GM23338 (cell line): Measurements from ENCODE around the gene INHBC. TPM values are rescaled to one million over a fixed set of nuclear protein-coding genes. Genes with fewer than 3 reads are reported as not detected.
"Not testable (repeated sequence)": the region's sequence is repeated elsewhere in the genome, so short reads cannot be mapped to it uniquely, and the experiment has no call there.

Experiments used
- ATAC-seq: fragments of 200-7000 bp; cut with Tn5 transposase; 3 replicates; pipeline ENCODE4 v1.9.1; 2020
- DNase-seq: peaks from one replicate; pipeline ENCODE4 v3.0.0-alpha.2; 2015; ENCODE audit warnings: low spot score
- H2AFZ ChIP-seq: fragments of 200-600 bp; sonication (generic); 2 replicates; pipeline ENCODE4 v1.8.0; 2016; ENCODE audit warnings: antibody characterized with exemption, mild to moderate bottlenecking, moderate library complexity
- H3F3A ChIP-seq: fragments of 200-600 bp; sonication (generic); replicated peaks from 2 replicates; pipeline ENCODE4 v1.8.0; 2017; ENCODE audit warnings: antibody characterized with exemption, mixed run types, low read depth
- H3K27ac ChIP-seq: fragments of 200-600 bp; sonication (generic); 2 replicates; pipeline ENCODE4 v1.6.1; 2016; ENCODE audit warnings: low read depth
- H3K27me3 ChIP-seq: fragments of 200-600 bp; sonication (generic); 2 replicates; pipeline ENCODE4 v1.8.0; 2016; ENCODE audit warnings: mild to moderate bottlenecking, mixed run types, moderate library complexity; ENCODE audit not compliant: insufficient read depth
- H3K36me3 ChIP-seq: fragments of 200-600 bp; sonication (generic); 2 replicates; pipeline ENCODE4 v1.8.0; 2016; ENCODE audit warnings: mild to moderate bottlenecking; ENCODE audit not compliant: insufficient read depth
- H3K4me1 ChIP-seq: fragments of 200-600 bp; sonication (generic); 2 replicates; pipeline ENCODE4 v1.8.0; 2016; ENCODE audit warnings: mild to moderate bottlenecking, moderate library complexity; ENCODE audit not compliant: insufficient read depth
- H3K4me2 ChIP-seq: fragments of 200-600 bp; sonication (generic); 2 replicates; pipeline ENCODE4 v1.7.1; 2017; ENCODE audit warnings: mixed run types
- H3K4me3 ChIP-seq: fragments of 200-600 bp; sonication (generic); 2 replicates; pipeline ENCODE4 v1.6.1; 2016; ENCODE audit warnings: mixed run types
- H3K79me2 ChIP-seq: fragments of 200-600 bp; sonication (generic); replicated peaks from 2 replicates; pipeline ENCODE4 v1.8.0; 2017; ENCODE audit warnings: mild to moderate bottlenecking; ENCODE audit not compliant: insufficient read depth
- H3K9me2 ChIP-seq: fragments of 200-600 bp; sonication (generic); 2 replicates; pipeline ENCODE4 v1.8.0; 2017; ENCODE audit not compliant: insufficient read depth
- H4K20me1 ChIP-seq: fragments of 200-600 bp; sonication (generic); replicated peaks from 2 replicates; pipeline ENCODE4 v1.8.0; 2017; ENCODE audit warnings: mild to moderate bottlenecking; ENCODE audit not compliant: insufficient read depth
- H3K27ac Mint-ChIP-seq: 2 replicates; pipeline ENCODE4 v1.8.0; 2020; ENCODE audit warnings: inconsistent platforms, mild to moderate bottlenecking, moderate library complexity, mixed read lengths
- H3K27me3 Mint-ChIP-seq: 3 replicates; pipeline ENCODE4 v1.8.0; 2022; ENCODE audit warnings: low read depth, mild to moderate bottlenecking, moderate library complexity, mixed read lengths, inconsistent platforms; ENCODE audit not compliant: insufficient read depth, poor library complexity
- H3K36me3 Mint-ChIP-seq: 3 replicates; pipeline ENCODE4 v1.8.0; 2021; ENCODE audit warnings: low read depth, mild to moderate bottlenecking, inconsistent platforms, moderate library complexity, mixed read lengths
- H3K4me1 Mint-ChIP-seq: 3 replicates; pipeline ENCODE4 v1.8.0; 2020; ENCODE audit warnings: mild to moderate bottlenecking, inconsistent platforms, mixed read lengths
- H3K4me3 Mint-ChIP-seq: 3 replicates; pipeline ENCODE4 v1.8.0; 2021; ENCODE audit warnings: moderate library complexity, mild to moderate bottlenecking, inconsistent platforms, mixed read lengths
- H3K9me3 Mint-ChIP-seq: 3 replicates; pipeline ENCODE4 v1.8.0; 2020; ENCODE audit warnings: moderate library complexity, mild to moderate bottlenecking, inconsistent platforms, mixed read lengths
- CREB1 ChIP-seq: fragments of 250-450 bp; sonication (Bioruptor Pico); IDR thresholded peaks from 2 replicates; pipeline ENCODE4 v1.5.0; 2020; ENCODE audit warnings: low read depth, mild to moderate bottlenecking, moderate library complexity
- ETS1 ChIP-seq: IDR thresholded peaks from 2 replicates; pipeline ENCODE4 v1.6.1; 2016; ENCODE audit warnings: antibody characterized with exemption
- EZH2 ChIP-seq: fragments of 200-600 bp; sonication (generic); IDR thresholded peaks from one replicate; pipeline ENCODE4 v1.8.0; 2017; ENCODE audit warnings: antibody characterized with exemption, mild to moderate bottlenecking, low read depth; ENCODE audit not compliant: unreplicated experiment
- JUNB ChIP-seq: IDR thresholded peaks from one replicate; pipeline ENCODE4 v1.6.1; 2016; ENCODE audit warnings: antibody characterized with exemption; ENCODE audit not compliant: unreplicated experiment
- POLR2AphosphoS5 ChIP-seq: IDR thresholded peaks from 2 replicates; pipeline ENCODE4 v1.6.1; 2016; ENCODE audit warnings: antibody characterized with exemption, low read depth
- REST ChIP-seq: IDR thresholded peaks from one replicate; pipeline ENCODE4 v1.6.1; 2018; ENCODE audit warnings: antibody characterized with exemption; ENCODE audit not compliant: unreplicated experiment
- STAT1 ChIP-seq: IDR thresholded peaks from one replicate; pipeline ENCODE4 v1.6.1; 2016; ENCODE audit warnings: antibody characterized with exemption; ENCODE audit not compliant: unreplicated experiment
- ZNF114 ChIP-seq: fragments of 250-450 bp; sonication (Bioruptor Pico); IDR thresholded peaks from 2 replicates; pipeline ENCODE4 v1.5.0; 2020; ENCODE audit warnings: mild to moderate bottlenecking, moderate library complexity
- ZNF331 ChIP-seq: fragments of 250-450 bp; sonication (Bioruptor Pico); IDR thresholded peaks from 2 replicates; pipeline ENCODE4 v1.5.0; 2020; ENCODE audit warnings: low read depth, mild to moderate bottlenecking, moderate library complexity
- ZNF462 ChIP-seq: fragments of 250-450 bp; sonication (Bioruptor Pico); IDR thresholded peaks from 2 replicates; pipeline ENCODE4 v1.5.0; 2020; ENCODE audit warnings: mild to moderate bottlenecking, moderate library complexity
- polyA plus RNA-seq: library from polyadenylated mRNA; unstranded; fragments of >200 nt; fragmentation: Nextera tagmentation; extraction: Ambion mirVana; gene quantifications from 2 replicates; pipeline ENCODE4 v1.2.1, GENCODE V29; 2016
- total RNA-seq: library from RNA; depleted of rRNA; stranded (reverse); fragments of >200 nt; shearing (Covaris generic); gene quantifications from 2 replicates; pipeline ENCODE4 v1.2.3, GENCODE V29; 2014

INHBC gene
- total and polyA plus RNA-seq, 2 experiments from 2014 or later, result 0.53 TPM; not detected in 1

- not testable (repeated sequence) for H3K4me3 Mint-ChIP-seq, H3K27me3 Mint-ChIP-seq, H3F3A ChIP-seq
Measured at GRCh38 chr12:57402156-57402555, 32.4 kb upstream of the INHBC start.

GRCh38 chr12:57404966-57405640 is 29.5 kb upstream of the INHBC start:
- Mint-ChIP-seq H3K27me3 (no peaks in the 10 kb centered on the region), H3K4me3 (no peak overlapping the region), H3K4me1 (peaks cover 9% of the 10 kb centered on the region; the same call in 1 of the 3 replicates), H3K27ac (no peak overlapping the region), H3K36me3 (no peaks in the 10 kb centered on the region), H3K9me3 (no peaks in the 10 kb centered on the region)
- Histone ChIP-seq H3K36me3 (no peaks in the 10 kb centered on the region), H3K4me3 (no peak overlapping the region), H3K27ac (0 out of 2 replicates have a peak overlapping the region, but pooled peaks have one; percentile 14), H3K27me3 (no peaks in the 10 kb centered on the region), H4K20me1 (no peaks in the 10 kb centered on the region), H3K4me2 (no peak overlapping the region), H3F3A (peaks cover 2% of the 10 kb centered on the region; the same call in 1 of the 2 replicates), H3K79me2 (0 out of 2 replicates have a peak, but pooled peaks cover 4% of the 10 kb centered on the region), H3K9me2 (no peaks in the 10 kb centered on the region), H2AFZ (no peak overlapping the region), H3K4me1 (peaks cover 3% of the 10 kb centered on the region; the same call in 1 of the 2 replicates)
- no peak for DNase-seq
- no peak for ATAC-seq
- TF ChIP-seq JUNB (no peak), POLR2AphosphoS5 (no peak), REST (no peak), ZNF331 (CRISPR knock-in tag) (no peak), ETS1 (no peak), ZNF462 (CRISPR knock-in tag) (no peak), STAT1 (no peak), ZNF114 (CRISPR knock-in tag) (no peak), CREB1 (CRISPR knock-in tag) (no peak), EZH2 (no peak)

More at GRCh38 chr12:57402156-57402555, 32.4 kb upstream of the INHBC start:
- not testable (repeated sequence) for H3K4me1 Mint-ChIP-seq, H3K27ac ChIP-seq, H3K27me3 ChIP-seq, DNase-seq, H3K9me2 ChIP-seq, H2AFZ ChIP-seq, H3K27ac Mint-ChIP-seq, H4K20me1 ChIP-seq, H3K4me3 ChIP-seq, H3K36me3 Mint-ChIP-seq, H3K79me2 ChIP-seq, H3K4me1 ChIP-seq, ATAC-seq, H3K4me2 ChIP-seq, H3K9me3 Mint-ChIP-seq, H3K36me3 ChIP-seq
